Right renal cortex interstitium (tissue), 3 donors: ENCODE data around the gene SLU7. TPM values are rescaled to one million over a fixed set of nuclear protein-coding genes. Genes with fewer than 3 reads are reported as not detected.
"Not testable (repeated sequence)": the region's sequence is repeated elsewhere in the genome, so short reads cannot be mapped to it uniquely, and the experiment has no call there.

Experiments
- DNase-seq, 3 donors: peaks; one replicate each; pipeline ENCODE4 v3.0.0-alpha.2; 2013; ENCODE audit warnings: low read depth in 3 of 3, low spot score in 2 of 3
- polyA plus RNA-seq, 3 donors: library from polyadenylated mRNA; unstranded; fragments of 120-200 nt; gene quantifications; one replicate each; pipeline ENCODE4 v1.2.1, GENCODE V29; 2013; ENCODE audit not compliant: insufficient read length in 3 of 3

The SLU7 gene
- polyA plus RNA-seq, 3 donors: 82.8 to 89.6 (median 83.6) TPM

GRCh38 chr5:160451281-160451680 is 32.4 kb upstream of the SLU7 start:
- DNase-seq: no peak

GRCh38 chr5:160450164-160450932 is 31.5 kb upstream of the SLU7 start:
- DNase-seq: no peak

GRCh38 chr5:160449458-160449857 is 30.6 kb upstream of the SLU7 start:
- DNase-seq: no peak

- no peak for DNase-seq
These were observed 30.0 kb upstream of the SLU7 start for GRCh38 chr5:160448886-160449285.

GRCh38 chr5:160445751-160446150 is 26.9 kb upstream of the SLU7 start:
- no peak for DNase-seq

GRCh38 chr5:160445132-160445531 is 26.3 kb upstream of the SLU7 start:
- DNase-seq: no peak

- DNase-seq: no peak
These were observed 25.5 kb upstream of the SLU7 start for GRCh38 chr5:160444407-160444806.

- DNase-seq: no peak
These were observed 24.0 kb upstream of the SLU7 start for GRCh38 chr5:160442824-160443431.

- no peak for DNase-seq
These were observed 22.5 kb upstream of the SLU7 start for GRCh38 chr5:160441311-160441781.

GRCh38 chr5:160439205-160439600 is 20.3 kb upstream of the SLU7 start:
- DNase-seq: peak; percentile 66 to 80 (median 70)

GRCh38 chr5:160438316-160439204 is 19.7 kb upstream of the SLU7 start:
- DNase-seq: peak in 1 of 3 donors; percentile 58

GRCh38 chr5:160437271-160437670 is 18.4 kb upstream of the SLU7 start:
- DNase-seq: no peak

GRCh38 chr5:160436661-160437060 is 17.8 kb upstream of the SLU7 start:
- not testable (repeated sequence) for DNase-seq

- DNase-seq: no peak
These were observed 17.1 kb upstream of the SLU7 start for GRCh38 chr5:160436017-160436416.

- no peak for DNase-seq
These were observed 16.7 kb upstream of the SLU7 start for GRCh38 chr5:160435532-160435931.

GRCh38 chr5:160434022-160434531 is 15.2 kb upstream of the SLU7 start:
- DNase-seq: peak; percentile 61 to 86 (median 65)

- no peak for DNase-seq
These were observed 13.9 kb upstream of the SLU7 start for GRCh38 chr5:160432787-160433186.

- no peak for DNase-seq
These were observed 13.3 kb upstream of the SLU7 start for GRCh38 chr5:160432196-160432595.

- no peak for DNase-seq
These were observed 8.7 kb upstream of the SLU7 start for GRCh38 chr5:160427607-160428006.

- no peak for DNase-seq
These were observed 4.2 kb upstream of the SLU7 start for GRCh38 chr5:160423099-160423498.
